CD1c-positive myeloid dendritic cell (primary cell): ENCODE results near the gene DAB2IP.

Experiments
- DNase-seq: peaks from one replicate; pipeline ENCODE4 v3.0.0-alpha.2; 2016; ENCODE audit errors: extremely low spot score

DAB2IP gene

GRCh38 chr9:121776001-121776738 is 124.7 kb downstream of the DAB2IP start:
- no peak for DNase-seq

GRCh38 chr9:121776739-121777637 is 125.6 kb downstream of the DAB2IP start:
- DNase-seq: no peak

GRCh38 chr9:121778252-121779225 is 127.1 kb downstream of the DAB2IP start:
- DNase-seq: no peak

GRCh38 chr9:121779381-121780117 is 128.1 kb downstream of the DAB2IP start:
- no peak for DNase-seq

GRCh38 chr9:121780177-121781040 is 129.0 kb downstream of the DAB2IP start:
- no peak for DNase-seq

- no peak for DNase-seq
Measured at GRCh38 chr9:121781145-121781548, 129.7 kb downstream of the DAB2IP start.

- DNase-seq: no peak
Measured at GRCh38 chr9:121781701-121782464, 130.4 kb downstream of the DAB2IP start.

GRCh38 chr9:121782514-121783110 is 131.2 kb downstream of the DAB2IP start:
- no peak for DNase-seq

- no peak for DNase-seq
Measured at GRCh38 chr9:121783111-121783510, 131.7 kb downstream of the DAB2IP start.

GRCh38 chr9:121783521-121784507 is 132.4 kb downstream of the DAB2IP start:
- no peak for DNase-seq

GRCh38 chr9:121784731-121785411 is 133.4 kb downstream of the DAB2IP start:
- no peak for DNase-seq

- DNase-seq: no peak
Measured at GRCh38 chr9:121785673-121786542, 134.5 kb downstream of the DAB2IP start.

GRCh38 chr9:121786543-121786948 is 135.1 kb downstream of the DAB2IP start:
- no peak for DNase-seq

GRCh38 chr9:121786998-121787422 is 135.6 kb downstream of the DAB2IP start:
- DNase-seq: no peak

GRCh38 chr9:121788686-121789366 is 137.4 kb downstream of the DAB2IP start:
- DNase-seq: no peak
